ENCODE results near the gene ARHGAP24. TPM values are rescaled to one million over a fixed set of nuclear protein-coding genes. Genes with fewer than 3 reads are reported as not detected.

The ARHGAP24 gene
- total RNA-seq, 2 donors from 2014 or later = 4.2 to 5.2 TPM

DNA sequence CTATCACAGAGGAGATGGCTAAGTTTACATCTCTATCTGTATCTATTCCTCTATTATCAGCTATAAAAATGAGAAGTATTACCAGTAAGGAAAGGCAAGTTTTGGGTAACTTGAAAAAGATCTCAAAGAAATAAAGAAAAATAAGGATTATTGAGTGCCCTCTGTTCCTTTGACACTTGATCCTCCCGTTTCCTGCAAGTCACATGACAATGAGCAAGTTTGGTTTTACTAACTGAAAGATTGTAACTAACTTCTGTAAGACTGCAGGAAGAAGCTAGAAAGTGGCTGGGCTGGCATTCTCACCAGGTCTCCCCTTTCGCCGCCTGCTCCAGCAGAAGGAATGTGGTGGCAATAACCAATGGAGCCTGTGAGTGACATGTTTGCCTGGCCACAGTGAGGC lies 59.2 kb downstream of the ARHGAP24 start:
- intact Hi-C loops (cut with DNase I) = no loop called here
- H3K9ac ChIP-seq (ENCODE audit: low read depth in 2 of 2, low read length in 2 of 2) = no peak overlapping the region

GRCh38 chr4:85543832-85544231 lies 68.9 kb downstream of the ARHGAP24 start:
- Histone ChIP-seq H3K9me3 (no peaks in the 10 kb centered on the region), H3K27me3 (no peaks in the 10 kb centered on the region), H3K4me1 (no peaks in the 10 kb centered on the region), H3K9ac (ENCODE audit: low read depth in 2 of 2, low read length in 2 of 2) (no peak overlapping the region), H3K27ac (no peak overlapping the region), H3K36me3 (no peaks in the 10 kb centered on the region), H3K4me3 (no peak overlapping the region)
- no peak for DNase-seq
- intact Hi-C loops (cut with DNase I) = no loop called here
- TF ChIP-seq CTCF (IDR thresholded peaks at IDR 0.05) = no peak

More for the DNA sequence above, 59.2 kb downstream of the ARHGAP24 start:
- H3K4me3 ChIP-seq = no peak overlapping the region
- H3K27ac ChIP-seq = no peak overlapping the region
- H3K4me1 ChIP-seq = no peaks in the 10 kb centered on the region
- H3K36me3 ChIP-seq = no peaks in the 10 kb centered on the region
- no peaks in the 10 kb centered on the region for H3K27me3 ChIP-seq
- TF ChIP-seq CTCF (IDR thresholded peaks at IDR 0.05) = no peak
- no peaks in the 10 kb centered on the region for H3K9me3 ChIP-seq
- DNase-seq = no peak

DNA sequence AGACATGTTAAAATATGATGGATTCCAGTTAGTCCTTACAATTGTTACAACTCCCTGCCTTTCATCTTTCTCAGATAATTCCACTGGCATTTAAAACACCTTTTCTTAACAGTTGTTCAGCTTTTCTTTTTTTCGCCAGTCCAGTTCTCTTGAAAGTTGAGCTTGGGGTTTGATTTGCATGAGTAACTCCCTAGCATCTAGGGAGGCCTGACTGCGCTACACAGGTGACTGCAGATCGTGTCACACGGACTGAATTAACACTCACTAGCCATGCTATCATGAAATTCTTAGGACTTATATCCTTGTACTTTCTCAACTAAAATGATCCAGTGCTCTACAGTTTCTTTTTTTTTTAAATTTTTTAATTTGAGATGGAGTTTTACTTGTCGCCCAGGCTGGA lies 69.8 kb downstream of the ARHGAP24 start:
- Histone ChIP-seq H3K36me3 (no peaks in the 10 kb centered on the region), H3K4me1 (no peaks in the 10 kb centered on the region), H3K27me3 (no peaks in the 10 kb centered on the region), H3K9ac (ENCODE audit: low read depth in 2 of 2, low read length in 2 of 2) (no peak overlapping the region), H3K9me3 (no peaks in the 10 kb centered on the region), H3K27ac (no peak overlapping the region), H3K4me3 (no peak overlapping the region)
- intact Hi-C loops (cut with DNase I) = no loop called here
- TF ChIP-seq CTCF (IDR thresholded peaks at IDR 0.05) = no peak
- no peak for DNase-seq

DNA sequence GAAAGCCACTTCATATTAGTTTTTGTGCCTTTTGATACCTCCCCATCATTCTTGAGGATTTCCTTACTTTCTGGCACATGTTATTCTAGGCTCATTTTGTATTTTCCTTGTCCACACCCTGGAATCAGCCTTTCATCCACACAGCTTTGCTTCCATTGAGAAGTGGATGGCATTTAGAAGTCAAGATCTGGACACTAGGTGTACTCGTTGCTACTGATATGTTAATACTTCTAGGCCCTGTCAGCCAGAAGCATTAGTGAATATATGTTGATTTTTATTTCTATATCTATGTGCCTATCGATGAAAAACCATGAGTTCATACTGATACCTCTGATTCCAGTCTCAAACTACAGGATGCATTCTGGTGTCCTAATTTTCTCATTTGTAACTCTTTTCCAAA lies 73.2 kb downstream of the ARHGAP24 start:
- no peak overlapping the region for H3K4me3 ChIP-seq
- intact Hi-C loops (cut with DNase I) = no loop called here
- no peak for DNase-seq
- H3K9ac ChIP-seq (ENCODE audit: low read depth in 2 of 2, low read length in 2 of 2) = no peak overlapping the region
- no peak for TF ChIP-seq CTCF (IDR thresholded peaks at IDR 0.05)
- no peaks in the 10 kb centered on the region for H3K9me3 ChIP-seq
- H3K4me1 ChIP-seq = no peaks in the 10 kb centered on the region
- H3K27me3 ChIP-seq = no peaks in the 10 kb centered on the region
- no peaks in the 10 kb centered on the region for H3K36me3 ChIP-seq
- no peak overlapping the region for H3K27ac ChIP-seq

DNA sequence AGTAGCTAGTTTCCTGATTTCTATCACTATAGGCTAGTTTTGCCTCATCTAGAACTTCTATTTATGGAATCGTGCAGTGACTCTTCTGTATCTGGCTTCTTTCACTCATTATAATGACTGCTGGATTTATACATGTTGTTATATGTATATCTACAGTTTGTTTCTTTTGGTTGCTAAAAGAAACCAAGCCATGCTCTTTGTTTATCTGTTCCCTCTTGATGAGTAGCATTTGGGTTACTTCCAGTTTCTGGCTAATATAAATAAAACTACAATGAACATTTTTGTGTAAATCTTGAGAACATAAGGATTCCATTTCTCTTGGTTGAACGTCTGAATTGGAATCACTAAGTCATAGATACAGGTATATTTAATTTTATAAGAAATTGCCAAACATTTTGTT lies 73.9 kb downstream of the ARHGAP24 start:
- intact Hi-C loops (cut with DNase I) = no loop called here
- no peak for TF ChIP-seq CTCF (IDR thresholded peaks at IDR 0.05)
- Histone ChIP-seq H3K4me3 (no peak overlapping the region), H3K4me1 (no peaks in the 10 kb centered on the region), H3K9me3 (no peaks in the 10 kb centered on the region), H3K27ac (no peak overlapping the region), H3K36me3 (no peaks in the 10 kb centered on the region), H3K27me3 (no peaks in the 10 kb centered on the region), H3K9ac (ENCODE audit: low read depth in 2 of 2, low read length in 2 of 2) (no peak overlapping the region)
- no peak for DNase-seq

GRCh38 chr4:85555206-85555605 lies 80.3 kb downstream of the ARHGAP24 start:
- no peaks in the 10 kb centered on the region for H3K9me3 ChIP-seq
- no peaks in the 10 kb centered on the region for H3K36me3 ChIP-seq
- H3K27me3 ChIP-seq = no peaks in the 10 kb centered on the region
- H3K4me1 ChIP-seq = no peaks in the 10 kb centered on the region
- no peak for TF ChIP-seq CTCF (IDR thresholded peaks at IDR 0.05)
- H3K4me3 ChIP-seq = no peak overlapping the region
- intact Hi-C loops (cut with DNase I) = no loop called here
- DNase-seq = no peak
- no peak overlapping the region for H3K9ac ChIP-seq (ENCODE audit: low read depth in 2 of 2, low read length in 2 of 2)
- no peak overlapping the region for H3K27ac ChIP-seq

All from colonic mucosa (tissue), 4 donors.